Neural progenitor cell (in vitro differentiated cells): ENCODE measurements around the gene ZNF771. TPM values are rescaled to one million over a fixed set of nuclear protein-coding genes. Genes with fewer than 3 reads are reported as not detected.
A peak's percentile ranks its signal among the peaks of the same experiment; 100 is the strongest.

Experiments used
- DNase-seq: peaks from one replicate; pipeline ENCODE4 v3.0.0-alpha.2; 2016; ENCODE audit warnings: low spot score
- H2AFZ ChIP-seq: fragments of 200-600 bp; sonication (generic); replicated peaks from 2 replicates; pipeline ENCODE4 v1.6.1; 2016; ENCODE audit warnings: antibody characterized with exemption
- H3F3A ChIP-seq: fragments of 200-600 bp; sonication (generic); 2 replicates; pipeline ENCODE4 v1.6.1; 2016; ENCODE audit warnings: antibody characterized with exemption, low read depth
- H3K27ac ChIP-seq: fragments of 200-600 bp; sonication (generic); 2 replicates; pipeline ENCODE4 v1.5.1; 2016; ENCODE audit warnings: mild to moderate bottlenecking
- H3K27me3 ChIP-seq: fragments of 200-600 bp; sonication (generic); 2 replicates; pipeline ENCODE4 v1.6.1; 2016; ENCODE audit warnings: mild to moderate bottlenecking, moderate library complexity
- H3K36me3 ChIP-seq: fragments of 200-600 bp; sonication (generic); 2 replicates; pipeline ENCODE4 v1.5.1; 2016
- H3K4me1 ChIP-seq: fragments of 200-600 bp; sonication (generic); 2 replicates; pipeline ENCODE4 v1.6.1; 2016; ENCODE audit warnings: mixed run types
- H3K4me2 ChIP-seq: fragments of 200-600 bp; sonication (generic); 2 replicates; pipeline ENCODE4 v1.6.1; 2016
- H3K4me3 ChIP-seq: fragments of 200-600 bp; sonication (generic); 2 replicates; pipeline ENCODE4 v1.5.1; 2016
- H3K79me2 ChIP-seq: fragments of 200-600 bp; sonication (generic); 2 replicates; pipeline ENCODE4 v1.6.1; 2016; ENCODE audit warnings: low read depth
- H3K9ac ChIP-seq: fragments of 200-600 bp; sonication (generic); 2 replicates; pipeline ENCODE4 v1.6.1; 2016
- H3K9me3 ChIP-seq: fragments of 200-600 bp; sonication (generic); 2 replicates; pipeline ENCODE4 v1.5.1; 2016; ENCODE audit warnings: low read depth
- H4K20me1 ChIP-seq: fragments of 200-600 bp; sonication (generic); 2 replicates; pipeline ENCODE4 v1.6.1; 2016; ENCODE audit warnings: low read depth
- H3K27ac Mint-ChIP-seq: 3 replicates; pipeline ENCODE4 v1.8.0; 2021; ENCODE audit warnings: mixed read lengths
- H3K27me3 Mint-ChIP-seq: 2 replicates; pipeline ENCODE4 v1.8.0; 2022; ENCODE audit warnings: low read depth, mild to moderate bottlenecking, inconsistent platforms, moderate library complexity, mixed read lengths; ENCODE audit not compliant: insufficient read depth
- H3K36me3 Mint-ChIP-seq: 3 replicates; pipeline ENCODE4 v1.8.0; 2021; ENCODE audit warnings: mixed read lengths
- H3K4me1 Mint-ChIP-seq: 3 replicates; pipeline ENCODE4 v1.8.0; 2021; ENCODE audit warnings: mixed read lengths
- H3K4me3 Mint-ChIP-seq: 3 replicates; pipeline ENCODE4 v1.8.0; 2021; ENCODE audit warnings: mild to moderate bottlenecking, moderate library complexity, mixed read lengths
- H3K9me3 Mint-ChIP-seq: 3 replicates; pipeline ENCODE4 v1.8.0; 2020; ENCODE audit warnings: mixed read lengths
- EZH2 ChIP-seq: fragments of 200-600 bp; sonication (generic); IDR thresholded peaks from 2 replicates; pipeline ENCODE4 v1.6.1; 2017; ENCODE audit warnings: antibody characterized with exemption, mild to moderate bottlenecking, moderate library complexity
- EZH2phosphoT487 ChIP-seq: fragments of 200-600 bp; sonication (generic); IDR thresholded peaks from 2 replicates; pipeline ENCODE4 v1.6.1; 2017; ENCODE audit warnings: antibody characterized with exemption
- total RNA-seq: library from RNA; depleted of rRNA; stranded (reverse); fragments of >200 nt; gene quantifications from 2 replicates; pipeline ENCODE4 v1.2.3, GENCODE V29; 2015; ENCODE audit warnings: low replicate concordance
- TF ChIP-seq, protein P1 (sequence below): fragments of 200-600 bp; sonication (generic); IDR thresholded peaks from 2 replicates; pipeline ENCODE4 v1.5.1; 2017; ENCODE audit warnings: antibody characterized with exemption, mild to moderate bottlenecking

The ZNF771 gene
- total RNA-seq, 1 donor from 2014 or later: 6.0 TPM

DNA sequence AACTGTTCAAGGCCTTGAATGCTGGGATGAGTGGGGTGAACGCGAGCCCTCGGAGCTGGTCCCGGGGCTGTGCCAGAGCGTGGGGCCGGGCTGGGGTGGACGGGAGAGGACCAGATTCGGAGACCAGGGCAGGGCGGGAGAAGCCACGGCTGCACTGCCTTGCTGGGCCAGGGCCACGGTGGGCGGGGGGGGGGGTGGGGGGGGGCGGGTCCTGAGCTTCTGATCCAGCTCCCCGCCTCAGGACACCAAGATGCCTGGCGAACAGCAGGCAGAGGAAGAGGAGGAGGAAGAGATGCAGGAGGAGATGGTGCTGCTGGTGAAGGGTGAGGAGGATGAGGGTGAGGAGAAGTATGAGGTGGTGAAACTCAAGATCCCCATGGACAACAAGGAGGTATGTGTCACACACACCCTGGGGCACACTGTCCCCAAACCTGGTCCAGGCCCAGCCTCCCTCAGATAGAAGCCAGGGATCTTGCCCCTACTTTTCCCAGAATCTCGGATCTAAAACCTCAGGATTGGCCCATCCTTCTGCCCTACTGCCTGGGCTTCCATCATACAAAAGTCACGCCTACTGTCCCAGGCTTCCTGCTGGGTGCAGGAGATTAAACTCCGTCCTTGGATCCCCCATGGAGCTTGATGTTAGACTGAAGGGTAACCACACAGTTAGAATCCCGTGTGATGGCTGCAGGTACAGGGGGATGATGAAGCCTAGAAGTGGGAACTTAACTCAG is 563 bp downstream of the ZNF771 start:
- Histone ChIP-seq H4K20me1 (peaks cover 35% of the 10 kb centered on the region), H2AFZ (peak overlapping the region; percentile 92), H3K9me3 (no peaks in the 10 kb centered on the region), H3K27ac (peak overlapping the region; percentile 65), H3K4me1 (peaks cover 14% of the 10 kb centered on the region), H3K9ac (peak overlapping the region; percentile 86), H3K4me3 (peak overlapping the region; percentile 98), H3K4me2 (peak overlapping the region; percentile 95), H3K36me3 (no peaks in the 10 kb centered on the region), H3F3A (peaks cover 40% of the 10 kb centered on the region), H3K79me2 (peaks cover 48% of the 10 kb centered on the region), H3K27me3 (no peaks in the 10 kb centered on the region)
- no peaks in the 10 kb centered on the region for H3K9me3 Mint-ChIP-seq
- TF ChIP-seq, protein P1, sequence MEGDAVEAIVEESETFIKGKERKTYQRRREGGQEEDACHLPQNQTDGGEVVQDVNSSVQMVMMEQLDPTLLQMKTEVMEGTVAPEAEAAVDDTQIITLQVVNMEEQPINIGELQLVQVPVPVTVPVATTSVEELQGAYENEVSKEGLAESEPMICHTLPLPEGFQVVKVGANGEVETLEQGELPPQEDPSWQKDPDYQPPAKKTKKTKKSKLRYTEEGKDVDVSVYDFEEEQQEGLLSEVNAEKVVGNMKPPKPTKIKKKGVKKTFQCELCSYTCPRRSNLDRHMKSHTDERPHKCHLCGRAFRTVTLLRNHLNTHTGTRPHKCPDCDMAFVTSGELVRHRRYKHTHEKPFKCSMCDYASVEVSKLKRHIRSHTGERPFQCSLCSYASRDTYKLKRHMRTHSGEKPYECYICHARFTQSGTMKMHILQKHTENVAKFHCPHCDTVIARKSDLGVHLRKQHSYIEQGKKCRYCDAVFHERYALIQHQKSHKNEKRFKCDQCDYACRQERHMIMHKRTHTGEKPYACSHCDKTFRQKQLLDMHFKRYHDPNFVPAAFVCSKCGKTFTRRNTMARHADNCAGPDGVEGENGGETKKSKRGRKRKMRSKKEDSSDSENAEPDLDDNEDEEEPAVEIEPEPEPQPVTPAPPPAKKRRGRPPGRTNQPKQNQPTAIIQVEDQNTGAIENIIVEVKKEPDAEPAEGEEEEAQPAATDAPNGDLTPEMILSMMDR: no peak
- no peak for TF ChIP-seq EZH2phosphoT487
- no peak for TF ChIP-seq EZH2
- peak overlapping the region; percentile 82 for H3K4me3 Mint-ChIP-seq
- H3K36me3 Mint-ChIP-seq: peaks cover 8% of the 10 kb centered on the region
- no peak overlapping the region for H3K27ac Mint-ChIP-seq
- DNase-seq: peak; percentile 56
- peaks cover 26% of the 10 kb centered on the region for H3K4me1 Mint-ChIP-seq
- H3K27me3 Mint-ChIP-seq: peaks cover 8% of the 10 kb centered on the region

DNA sequence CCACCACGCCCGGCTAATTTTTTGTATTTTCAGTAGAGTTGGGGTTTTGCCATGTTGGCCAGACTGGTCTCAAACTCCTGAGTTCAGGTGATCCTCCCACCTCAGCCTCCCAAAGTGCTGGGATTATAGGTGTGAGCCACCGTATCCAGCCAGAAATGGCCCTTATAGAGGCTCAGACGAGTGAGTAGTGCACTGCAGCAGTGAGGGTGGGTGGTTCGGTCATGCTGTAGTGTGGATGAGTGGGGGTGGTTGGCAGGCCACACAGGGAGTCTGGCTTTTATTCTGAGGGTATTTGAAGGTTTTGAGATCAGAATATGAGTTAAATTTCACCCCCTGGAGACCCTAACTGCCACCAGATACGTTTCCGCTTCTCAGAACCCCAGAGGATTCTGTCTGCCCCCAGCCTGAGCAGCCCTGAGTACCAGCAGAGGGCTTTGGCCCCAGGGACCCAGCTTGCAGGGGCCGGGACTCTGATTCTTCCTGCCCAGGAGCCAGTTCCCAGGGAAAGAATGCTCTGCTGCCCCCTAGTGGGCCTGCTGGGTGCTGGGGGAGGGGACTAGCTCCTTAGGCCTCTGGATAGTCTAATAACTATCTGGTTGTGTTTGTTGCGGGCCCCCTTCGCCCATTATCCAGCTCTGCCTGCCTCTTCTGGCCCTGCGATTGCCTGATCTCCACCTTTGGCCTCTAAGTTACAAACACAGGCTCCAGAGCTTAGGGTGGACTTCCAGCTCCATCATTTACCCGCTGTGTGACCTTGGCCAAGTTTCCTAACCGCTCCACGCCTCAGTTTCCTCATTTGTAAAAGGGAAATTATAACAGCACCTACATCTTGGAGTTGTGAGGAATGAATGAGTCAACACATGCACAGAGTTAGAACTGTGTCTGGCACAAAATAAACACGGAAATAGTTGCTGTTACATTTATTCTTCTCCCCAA is 2.0 kb downstream of the ZNF771 start:
- peaks cover 14% of the 10 kb centered on the region for H3K36me3 Mint-ChIP-seq
- peak overlapping the region; percentile 63 for H3K4me3 Mint-ChIP-seq
- H3K9ac ChIP-seq: no peak overlapping the region
- H3K4me1 Mint-ChIP-seq: peaks cover 26% of the 10 kb centered on the region
- H3F3A ChIP-seq: peaks cover 44% of the 10 kb centered on the region
- H3K27ac ChIP-seq: no peak overlapping the region
- no peaks in the 10 kb centered on the region for H3K27me3 ChIP-seq
- no peak overlapping the region for H3K27ac Mint-ChIP-seq
- no peaks in the 10 kb centered on the region for H3K9me3 Mint-ChIP-seq
- H3K4me3 ChIP-seq: no peak overlapping the region
- H3K27me3 Mint-ChIP-seq: peaks cover 9% of the 10 kb centered on the region
- H3K4me1 ChIP-seq: peaks cover 14% of the 10 kb centered on the region
- H3K9me3 ChIP-seq: no peaks in the 10 kb centered on the region
- TF ChIP-seq, protein P1: peak; percentile 89
- TF ChIP-seq EZH2: no peak
- no peak for TF ChIP-seq EZH2phosphoT487
- peaks cover 48% of the 10 kb centered on the region for H3K79me2 ChIP-seq
- DNase-seq: peak; percentile 92
- no peaks in the 10 kb centered on the region for H3K36me3 ChIP-seq
- peaks cover 35% of the 10 kb centered on the region for H4K20me1 ChIP-seq
- H3K4me2 ChIP-seq: peak overlapping the region; percentile 95
- H2AFZ ChIP-seq: no peak overlapping the region

DNA sequence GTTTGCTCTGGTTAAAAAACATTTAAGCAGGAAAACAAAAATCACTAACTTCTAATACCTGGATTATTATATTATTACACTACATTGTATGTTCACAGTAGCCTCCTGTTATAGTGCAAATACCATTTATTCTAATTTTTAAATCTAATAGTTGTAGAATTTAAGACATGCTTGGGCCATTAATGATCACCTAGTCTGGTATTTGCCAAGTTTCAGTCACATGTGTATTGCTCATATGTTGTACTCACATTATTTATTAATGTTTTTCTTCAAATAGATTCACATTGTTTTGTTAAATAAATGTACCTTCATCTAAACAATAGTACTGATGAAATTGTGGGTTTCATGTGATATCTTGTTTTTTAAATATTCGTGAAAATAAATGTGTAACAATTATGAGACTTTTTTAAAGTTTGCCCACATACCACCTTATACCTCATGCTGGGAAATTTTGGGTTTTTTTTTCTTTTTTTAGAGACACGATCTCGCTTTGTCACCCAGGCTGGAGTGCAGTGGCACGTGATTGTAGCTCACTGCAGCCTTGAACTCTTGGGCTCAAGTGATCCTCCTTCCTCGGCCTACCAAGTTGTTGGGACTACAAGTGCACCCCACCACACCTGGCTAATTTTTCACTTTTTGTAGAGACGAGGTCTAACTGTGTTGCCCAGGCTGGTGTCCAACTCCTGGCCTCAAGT is 5.9 kb downstream of the ZNF771 start:
- Mint-ChIP-seq H3K4me3 (no peak overlapping the region), H3K27ac (no peak overlapping the region), H3K36me3 (peaks cover 25% of the 10 kb centered on the region), H3K9me3 (no peaks in the 10 kb centered on the region), H3K27me3 (peaks cover 9% of the 10 kb centered on the region), H3K4me1 (peaks cover 24% of the 10 kb centered on the region)
- no peak overlapping the region for H3K27ac ChIP-seq
- no peak for TF ChIP-seq EZH2
- TF ChIP-seq, protein P1: no peak
- no peak for TF ChIP-seq EZH2phosphoT487
- peaks cover 56% of the 10 kb centered on the region for H3F3A ChIP-seq
- H3K79me2 ChIP-seq: peaks cover 40% of the 10 kb centered on the region
- H3K27me3 ChIP-seq: no peaks in the 10 kb centered on the region
- DNase-seq: no peak
- H2AFZ ChIP-seq: no peak overlapping the region
- no peak overlapping the region for H3K4me2 ChIP-seq
- H4K20me1 ChIP-seq: peaks cover 55% of the 10 kb centered on the region
- H3K36me3 ChIP-seq: no peaks in the 10 kb centered on the region
- no peak overlapping the region for H3K4me3 ChIP-seq
- H3K9ac ChIP-seq: no peak overlapping the region
- peaks cover 12% of the 10 kb centered on the region for H3K4me1 ChIP-seq
- H3K9me3 ChIP-seq: no peaks in the 10 kb centered on the region
